Prostate gland (tissue), 2 donors: ENCODE results near the gene DOCK4. TPM values are rescaled to one million over a fixed set of nuclear protein-coding genes. Genes with fewer than 3 reads are reported as not detected.

ENCODE experiments used
- DNase-seq: peaks from one replicate; pipeline ENCODE4 v3.0.0-alpha.2; 2019; ENCODE audit warnings: low spot score
- H3K27ac ChIP-seq, 2 donors: fragments of 200-600 bp; sonication (generic); 2 replicates each; pipeline ENCODE4 v1.5.1; 2017 to 2019
- H3K27me3 ChIP-seq: fragments of 200-600 bp; sonication (generic); replicated peaks from 2 replicates; pipeline ENCODE4 v1.5.1; 2019; ENCODE audit not compliant: insufficient read depth
- H3K36me3 ChIP-seq, 2 donors: fragments of 200-600 bp; sonication (generic); 1 replicate in 1 of 2; 2 replicates in 1 of 2; pipeline versions ENCODE4 v1.5.1 to v1.8.1; 2017 to 2019
- H3K4me1 ChIP-seq: fragments of 200-600 bp; sonication (generic); replicated peaks from 2 replicates; pipeline ENCODE4 v1.5.1; 2019
- H3K4me3 ChIP-seq, 2 donors: fragments of 200-600 bp; sonication (generic); 2 replicates each; pipeline ENCODE4 v1.5.1; 2017 to 2019
- H3K9me3 ChIP-seq: fragments of 200-600 bp; sonication (generic); 2 replicates; pipeline ENCODE4 v1.5.1; 2017
- CTCF ChIP-seq, 4 experiments: fragments of 200-600 bp in 2 of 4; fragments of 450-650 bp in 2 of 4; sonication (generic) in 2 of 4; IDR thresholded peaks; 1 replicate in 3 of 4; 2 replicates in 1 of 4; pipeline ENCODE4 v1.5.1; 2016 to 2019; ENCODE audit warnings: antibody characterized with exemption in 4 of 4, mild to moderate bottlenecking in 2 of 4, moderate library complexity in 2 of 4
- POLR2A ChIP-seq: fragments of 450-650 bp; IDR thresholded peaks from one replicate; pipeline ENCODE4 v1.6.1; 2016; ENCODE audit warnings: antibody characterized with exemption, mild to moderate bottlenecking
- POLR2AphosphoS5 ChIP-seq: sonication (generic); formaldehyde crosslinking; IDR thresholded peaks from one replicate; pipeline ENCODE4 v1.6.1; 2017; ENCODE audit warnings: antibody characterized with exemption
- WGBS: methylation state at CpG from one replicate; pipeline ENCODE4 v1.1.5; 2018; 5-methylcytosine and 5-hydroxymethylcytosine counted together
- intact Hi-C: fragments of 100-400 bp; cut with DNase I; formaldehyde crosslinking; loops from one replicate; pipeline ENCODE4 v1.14.2; 2022
- total RNA-seq, 2 donors: library from RNA; depleted of rRNA; stranded (reverse); fragments of >200 nt; gene quantifications; one replicate each; pipeline ENCODE4 v1.1.0, GENCODE V29; 2016

DOCK4 gene
- total RNA-seq, 2 donors from 2014 or later: 21.8 to 37.4 TPM

DNA sequence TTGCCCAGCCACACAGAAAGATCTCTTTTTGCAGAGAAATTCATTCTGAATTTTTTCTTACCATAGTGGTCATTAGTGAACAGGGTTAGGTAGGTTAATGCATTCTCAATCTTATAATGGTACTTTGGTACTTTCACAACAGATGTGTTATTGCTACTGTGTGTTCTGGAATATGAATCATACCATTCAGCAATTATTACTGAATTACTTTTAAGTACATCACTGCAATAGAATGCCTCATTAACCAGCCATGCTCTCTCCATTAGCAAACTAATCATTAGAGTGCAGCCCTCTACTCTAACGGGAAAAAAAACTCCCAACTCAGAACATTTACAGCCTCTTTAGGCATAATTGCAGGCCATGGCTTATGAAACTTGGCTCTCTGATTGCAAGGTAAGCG, 102.1 kb downstream of the DOCK4 start:
- no peak for DNase-seq
- H3K9me3 ChIP-seq: no peaks in the 10 kb centered on the region
- intact Hi-C loops: no loop called here
- H3K4me3 ChIP-seq: no peak overlapping the region
- H3K36me3 ChIP-seq: no peaks in the 10 kb centered on the region
- no peaks in the 10 kb centered on the region for H3K4me1 ChIP-seq
- H3K27ac ChIP-seq: no peak overlapping the region
- WGBS: 63% methylated on average over 2 of the region's 2 CpGs
- H3K27me3 ChIP-seq: no peaks in the 10 kb centered on the region
- no peak for TF ChIP-seq CTCF (IDR thresholded peaks at IDR 0.05)
- no peak for TF ChIP-seq POLR2A
- no peak for TF ChIP-seq POLR2AphosphoS5

DNA sequence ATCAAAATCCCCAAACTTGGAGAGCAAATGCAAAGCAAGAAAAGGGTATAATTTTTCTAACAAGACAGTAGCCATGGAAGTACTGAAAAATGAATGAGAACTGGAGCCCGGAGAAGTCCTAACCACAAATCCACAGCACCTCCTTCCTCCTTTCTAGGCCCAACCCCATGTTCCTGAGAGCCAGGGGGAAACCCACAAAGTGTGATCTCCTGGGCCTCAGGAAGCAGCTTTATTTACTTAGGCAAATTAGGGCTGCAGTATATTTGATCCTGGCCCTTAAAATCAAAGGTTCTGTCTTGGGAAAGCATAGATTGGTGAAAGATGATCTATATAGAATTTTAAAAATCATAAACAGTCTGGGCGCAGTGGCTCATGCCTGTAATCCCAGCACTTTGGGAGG, 103.0 kb downstream of the DOCK4 start:
- no peak for TF ChIP-seq POLR2AphosphoS5
- no peak for TF ChIP-seq POLR2A
- no peak for TF ChIP-seq CTCF (IDR thresholded peaks at IDR 0.05)
- H3K27ac ChIP-seq: no peak overlapping the region
- H3K36me3 ChIP-seq: no peaks in the 10 kb centered on the region
- no peaks in the 10 kb centered on the region for H3K27me3 ChIP-seq
- 80% methylated on average over 2 of the region's 2 CpGs for WGBS
- intact Hi-C loops: no loop called here
- no peak for DNase-seq
- H3K9me3 ChIP-seq: no peaks in the 10 kb centered on the region
- H3K4me3 ChIP-seq: no peak overlapping the region
- no peaks in the 10 kb centered on the region for H3K4me1 ChIP-seq

DNA sequence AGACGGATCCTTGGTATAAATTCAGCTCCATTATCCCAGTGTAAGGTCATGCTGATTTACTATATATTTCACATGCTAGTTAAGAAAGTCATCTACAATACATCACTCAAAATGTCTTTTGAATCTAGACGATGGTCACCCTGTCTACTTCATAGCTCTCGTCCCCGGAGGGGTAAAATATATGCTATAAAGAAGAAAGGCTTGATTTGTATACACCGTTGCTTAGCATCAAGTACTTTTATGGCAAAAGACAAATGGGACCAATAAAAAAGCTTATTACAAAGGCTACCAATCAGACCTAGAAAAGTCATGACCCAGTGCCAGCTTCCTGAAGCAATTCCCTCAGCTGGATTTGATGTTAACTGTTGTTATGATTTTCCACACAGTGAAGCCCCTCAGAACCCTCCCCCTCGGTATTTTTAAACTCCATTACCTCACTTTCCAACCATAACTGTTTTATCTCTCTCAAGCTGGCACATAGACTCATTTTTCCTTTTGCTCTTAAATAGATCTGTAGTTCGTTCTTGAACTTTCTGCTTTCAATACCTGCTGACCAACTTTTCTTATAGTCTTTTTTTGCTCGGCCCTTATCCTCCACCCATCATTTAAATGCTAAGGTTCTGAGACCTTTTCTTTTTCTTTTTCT, 104.9 kb downstream of the DOCK4 start:
- TF ChIP-seq POLR2AphosphoS5: no peak
- TF ChIP-seq CTCF (IDR thresholded peaks at IDR 0.05): no peak
- no peak for TF ChIP-seq POLR2A
- WGBS: 22% methylated on average over 8 of the region's 8 CpGs
- Histone ChIP-seq H3K4me1 (no peaks in the 10 kb centered on the region), H3K36me3 (no peaks in the 10 kb centered on the region), H3K27me3 (no peaks in the 10 kb centered on the region), H3K9me3 (no peaks in the 10 kb centered on the region), H3K4me3 (no peak overlapping the region), H3K27ac (no peak overlapping the region)
- no peak for DNase-seq
- intact Hi-C loops: no loop called here

GRCh38 chr7:112097524-112097923, 108.7 kb downstream of the DOCK4 start:
- Histone ChIP-seq H3K36me3 (no peaks in the 10 kb centered on the region), H3K4me3 (no peak overlapping the region), H3K27me3 (no peaks in the 10 kb centered on the region), H3K9me3 (no peaks in the 10 kb centered on the region), H3K4me1 (no peaks in the 10 kb centered on the region), H3K27ac (no peak overlapping the region)
- DNase-seq: no peak
- TF ChIP-seq CTCF (IDR thresholded peaks at IDR 0.05): no peak
- no peak for TF ChIP-seq POLR2AphosphoS5
- TF ChIP-seq POLR2A: no peak
- 55% methylated on average over 1 of the region's 1 CpG for WGBS
- intact Hi-C loops: no loop called here

GRCh38 chr7:112093409-112093808, 112.8 kb downstream of the DOCK4 start:
- Histone ChIP-seq H3K27me3 (no peaks in the 10 kb centered on the region), H3K27ac (no peak overlapping the region), H3K4me1 (no peaks in the 10 kb centered on the region), H3K9me3 (no peaks in the 10 kb centered on the region), H3K4me3 (no peak overlapping the region), H3K36me3 (no peaks in the 10 kb centered on the region)
- no peak for TF ChIP-seq POLR2AphosphoS5
- no peak for TF ChIP-seq CTCF (IDR thresholded peaks at IDR 0.05)
- TF ChIP-seq POLR2A: no peak
- WGBS: 96% methylated on average over 5 of the region's 5 CpGs
- intact Hi-C loops: no loop called here
- no peak for DNase-seq
